NCI-H774 (cell line): ENCODE measurements around the gene MPZL2.

Experiments used
- DNase-seq: peaks from one replicate; lab custom pipeline; 2025; lab: John Stamatoyannopoulos, UW

The MPZL2 gene

DNA sequence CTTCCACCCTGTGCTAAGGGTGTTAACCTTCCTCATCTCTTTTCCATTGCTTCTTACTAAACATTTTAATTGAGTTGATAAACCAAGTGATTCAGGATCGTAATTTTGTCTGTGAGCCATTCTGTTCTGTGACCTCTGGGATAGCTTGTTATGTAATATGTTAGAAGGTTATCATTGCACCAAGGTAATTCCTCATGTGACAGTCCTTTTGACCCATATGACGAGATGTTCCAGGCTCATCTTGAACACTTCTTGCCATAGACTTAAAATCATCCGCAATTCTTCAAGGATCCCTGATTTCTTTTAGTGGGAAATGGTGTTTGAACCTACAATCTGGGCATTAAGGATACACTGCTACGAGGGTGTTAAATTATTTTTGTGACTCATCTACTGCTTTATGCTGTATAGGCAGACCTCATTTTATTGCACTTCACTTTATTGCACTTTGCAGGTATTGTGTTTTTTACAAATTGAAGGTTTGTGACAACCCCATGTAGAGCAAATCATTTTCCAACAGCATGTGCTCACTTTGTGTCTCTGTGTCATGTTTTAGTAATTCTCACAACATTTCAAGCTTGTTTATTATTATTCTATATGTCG is 19.0 kb upstream of the MPZL2 start:
- DNase-seq: no peak

GRCh38 chr11:118282606-118283005 is 18.5 kb upstream of the MPZL2 start:
- no peak for DNase-seq

GRCh38 chr11:118281284-118281683 is 17.2 kb upstream of the MPZL2 start:
- no peak for DNase-seq

DNA sequence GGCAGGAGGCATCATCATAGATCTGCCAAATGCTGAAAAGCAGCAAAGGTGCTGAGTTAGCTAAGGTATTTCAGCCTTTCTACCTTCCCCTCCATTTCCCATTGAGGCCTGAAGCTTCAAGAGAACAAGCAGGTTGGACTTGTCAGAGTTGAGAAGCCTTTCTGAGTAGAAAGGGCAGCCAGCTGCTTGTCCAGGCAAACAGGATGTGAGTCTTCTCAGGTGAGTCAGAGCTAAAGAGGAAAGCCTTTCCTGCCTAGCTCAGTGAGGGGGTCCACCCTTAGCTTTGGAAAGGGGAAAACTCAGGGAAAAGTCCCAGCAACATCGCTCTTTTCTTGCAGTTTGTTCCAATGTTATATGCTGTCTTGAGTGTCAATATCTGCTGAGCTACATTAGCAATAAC is 13.2 kb upstream of the MPZL2 start:
- DNase-seq: no peak

DNA sequence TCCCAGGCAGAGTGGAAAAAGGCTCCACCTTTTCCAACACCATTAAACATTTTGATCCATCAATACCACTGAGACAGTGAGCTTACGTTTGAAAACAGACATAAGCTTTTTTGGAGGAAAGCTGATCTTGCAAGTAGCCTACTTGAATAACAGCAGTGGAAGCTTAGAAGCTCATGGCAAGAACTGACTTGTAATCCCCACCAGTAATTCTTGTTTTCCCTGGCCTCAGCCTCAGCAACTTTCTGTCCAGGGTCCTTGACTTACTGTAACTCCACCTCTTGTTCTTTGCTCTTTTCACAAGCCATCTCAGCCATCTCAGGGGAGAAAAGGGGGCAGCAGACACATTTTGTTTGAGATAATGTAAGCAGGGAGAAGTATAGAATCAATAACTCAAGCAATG is 12.3 kb upstream of the MPZL2 start:
- DNase-seq: no peak

GRCh38 chr11:118275176-118275575 is 11.1 kb upstream of the MPZL2 start:
- no peak for DNase-seq

GRCh38 chr11:118274186-118274585 is 10.1 kb upstream of the MPZL2 start:
- DNase-seq: no peak

DNA sequence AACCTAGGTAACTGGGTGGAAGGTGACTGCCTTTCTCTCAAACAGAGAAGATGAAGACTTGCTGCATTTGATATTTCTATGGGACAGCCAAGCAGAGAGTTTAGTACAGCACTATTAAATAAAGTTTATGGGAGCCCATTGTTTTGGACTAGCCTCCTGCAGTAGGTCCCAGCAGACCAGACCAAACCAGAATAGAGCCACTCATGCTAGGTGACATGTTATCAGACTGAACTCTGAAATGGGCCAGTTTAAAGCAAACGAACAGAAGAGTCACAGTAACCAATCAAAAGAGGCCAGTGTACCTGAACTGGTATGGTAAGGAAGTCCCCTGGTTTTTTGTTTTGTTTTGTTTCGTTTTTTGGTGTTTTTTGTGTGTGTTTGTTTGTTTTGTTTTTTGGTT is 7.9 kb upstream of the MPZL2 start:
- no peak for DNase-seq

GRCh38 chr11:118267486-118267885 is 3.4 kb upstream of the MPZL2 start:
- DNase-seq: no peak

- DNase-seq: no peak
Measured at GRCh38 chr11:118265954-118266353, 1.9 kb upstream of the MPZL2 start.

GRCh38 chr11:118264569-118265465 is 720 bp upstream of the MPZL2 start:
- DNase-seq: no peak

- DNase-seq: no peak
Measured at GRCh38 chr11:118263112-118263511, 985 bp downstream of the MPZL2 start.

- no peak for DNase-seq
Measured at GRCh38 chr11:118260353-118260752, 3.7 kb downstream of the MPZL2 start.

DNA sequence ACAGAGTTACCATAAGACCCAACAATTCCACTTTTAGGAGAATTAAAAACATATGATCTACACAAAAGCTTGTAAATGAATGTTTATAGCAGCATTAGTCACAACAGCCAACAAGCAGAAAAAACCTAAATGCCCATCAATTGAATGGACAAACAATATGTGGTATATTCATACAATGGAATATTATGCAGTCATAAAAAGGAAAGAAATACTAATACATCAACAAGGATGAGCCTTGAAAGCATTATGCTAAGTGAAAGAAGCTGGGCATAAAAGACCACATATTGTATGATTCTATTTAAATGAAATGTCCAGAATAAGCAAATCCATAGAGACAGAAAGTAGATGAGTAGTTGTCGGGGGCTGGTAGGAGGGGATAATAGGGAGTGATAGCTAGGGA is 5.0 kb downstream of the MPZL2 start:
- DNase-seq: no peak

GRCh38 chr11:118258410-118258809 is 5.7 kb downstream of the MPZL2 start:
- no peak for DNase-seq

- no peak for DNase-seq
Measured at GRCh38 chr11:118252688-118253087, 11.4 kb downstream of the MPZL2 start.

DNA sequence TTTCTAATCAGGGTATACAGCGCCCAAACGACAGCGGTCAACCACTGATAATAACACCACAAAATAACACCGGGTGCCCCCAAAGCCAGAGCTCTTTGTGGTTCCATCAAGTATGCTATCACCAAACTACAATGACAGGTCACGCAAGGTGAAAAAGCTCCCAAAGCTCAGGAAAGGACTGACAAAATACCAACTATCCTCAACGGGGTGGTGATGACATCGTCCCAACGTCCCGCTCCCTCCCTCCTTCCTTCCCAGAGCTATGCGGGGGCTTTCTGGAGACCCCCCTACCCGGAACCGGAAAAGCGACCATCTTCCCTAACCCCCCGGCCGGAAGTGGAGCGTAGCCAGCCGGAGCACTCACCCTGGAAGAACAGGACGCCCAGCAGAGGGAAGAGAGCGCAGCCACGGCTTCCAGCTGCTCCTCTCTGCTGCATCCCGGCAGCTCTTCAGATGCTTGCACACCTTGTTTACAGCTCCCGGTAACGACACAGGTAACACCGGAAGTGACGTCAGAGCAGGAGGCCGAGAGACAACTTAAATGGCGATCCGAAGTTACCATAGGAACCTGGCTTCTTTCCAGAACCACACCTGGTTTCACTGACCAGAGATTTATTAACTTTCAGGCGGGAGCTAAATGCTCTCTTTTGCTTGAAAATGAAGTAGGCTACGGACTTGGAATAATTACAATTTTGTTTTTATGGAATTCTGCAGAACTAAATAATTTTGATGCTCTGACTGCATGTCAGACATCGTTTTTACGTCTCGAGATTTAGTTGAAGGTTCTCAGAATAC is 12.0 kb downstream of the MPZL2 start, which contains the start of gene MPZL3:
TSS of gene MPZL3 (minus strand) at position 508 of the 795 bp plus-strand sequence. CDS start at position 437, 71 bp downstream.
- DNase-seq: peak; percentile 96

DNA sequence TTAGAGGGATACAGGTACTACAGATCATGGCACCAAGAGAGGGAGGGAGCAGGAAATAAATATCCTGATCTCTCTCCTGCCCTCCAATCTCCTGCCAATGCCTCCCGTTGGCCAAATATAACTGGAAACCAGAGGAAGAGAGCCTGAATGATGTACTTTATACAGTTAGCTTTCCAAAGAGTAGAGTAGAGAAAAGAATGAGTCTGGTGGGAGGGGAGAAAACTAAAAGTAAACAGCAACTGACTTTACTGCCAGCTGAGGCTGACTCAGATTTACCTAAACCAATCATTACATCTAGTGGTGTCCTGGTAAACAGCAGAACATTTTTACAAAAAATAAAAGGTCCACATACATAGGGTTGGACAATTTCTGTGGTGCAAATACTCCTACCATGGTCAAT is 17.1 kb downstream of the MPZL2 start:
- DNase-seq: no peak

DNA sequence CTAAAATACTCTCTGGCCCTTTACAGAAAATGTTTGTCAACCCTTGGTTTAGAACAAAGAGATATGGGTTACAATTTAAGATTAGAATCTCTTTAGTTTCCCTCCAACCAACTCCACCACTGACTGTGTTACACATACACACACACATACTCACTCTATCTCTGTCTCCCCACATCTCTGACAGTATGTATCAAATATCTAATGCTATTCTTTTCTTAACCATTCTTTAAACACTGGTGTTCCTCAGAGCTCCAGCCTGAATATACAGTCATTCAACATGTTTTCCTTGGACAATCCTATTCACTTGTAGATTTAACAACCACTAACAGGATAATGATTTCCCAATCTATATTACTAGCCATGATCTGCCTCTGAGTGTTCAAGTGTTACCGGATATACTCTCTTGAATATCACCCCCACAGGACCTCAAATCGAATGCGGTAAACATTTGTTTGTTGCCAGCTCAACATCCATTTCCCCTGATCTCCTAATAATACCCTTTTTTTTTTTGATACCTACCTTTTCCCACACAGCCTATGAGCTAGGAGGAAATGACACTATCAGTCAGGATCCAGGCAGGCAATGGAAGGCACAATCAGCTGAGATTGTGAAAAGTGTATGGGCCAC is 18.0 kb downstream of the MPZL2 start:
- no peak for DNase-seq

DNA sequence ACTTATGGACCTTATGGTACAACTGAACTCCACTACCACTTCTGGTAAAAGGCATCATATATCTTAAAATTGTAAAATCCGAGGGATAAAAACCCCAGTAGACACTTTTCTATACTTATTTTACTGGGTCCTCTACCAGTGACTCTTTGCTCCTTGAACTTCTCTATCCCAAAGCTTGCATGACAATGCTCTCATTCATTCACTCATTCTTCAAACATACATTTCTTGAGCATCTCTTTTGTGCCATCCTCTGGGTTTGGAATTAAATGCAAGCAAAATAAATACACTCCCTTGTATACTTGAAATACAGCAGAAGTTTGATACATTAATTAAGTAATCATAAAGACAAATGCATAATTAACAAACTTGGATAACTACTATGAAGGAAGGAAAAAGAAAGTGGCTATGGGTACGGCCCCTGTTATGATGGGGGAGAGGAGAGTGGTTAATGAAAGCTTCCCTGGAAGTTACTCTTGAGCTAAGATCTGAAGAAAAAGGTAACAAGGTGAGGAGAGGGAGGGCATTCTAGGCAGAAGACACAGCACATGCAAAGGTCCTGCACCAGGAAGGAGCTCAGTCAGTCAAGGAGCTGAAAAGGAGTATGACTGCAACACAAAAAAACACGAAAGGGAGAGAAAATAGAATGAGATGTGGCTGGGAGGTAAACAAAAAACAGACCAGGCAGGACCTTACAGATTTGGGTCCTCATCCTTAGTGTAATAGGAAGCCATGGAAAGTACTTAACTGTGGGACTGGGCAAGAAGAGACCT is 19.9 kb downstream of the MPZL2 start:
- DNase-seq: no peak

DNA sequence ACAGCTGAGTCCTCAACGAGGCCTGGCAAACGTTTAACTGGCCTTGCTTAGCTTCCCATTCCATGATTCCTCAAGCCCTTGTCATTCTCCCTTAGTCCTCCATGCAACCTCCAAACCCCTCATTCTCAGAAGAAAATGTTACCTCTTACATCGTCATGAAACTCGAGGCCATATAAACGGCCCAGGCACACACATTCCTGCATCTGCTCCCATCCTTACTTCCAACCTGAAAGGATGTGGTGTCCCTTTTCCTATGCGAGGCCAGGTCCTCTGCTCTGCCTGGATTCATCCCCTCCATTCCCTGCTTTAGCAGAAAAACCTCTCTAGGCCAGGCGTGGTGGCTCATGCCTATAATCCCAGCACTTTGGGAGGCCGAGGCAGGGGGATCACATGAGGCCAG is 20.9 kb downstream of the MPZL2 start:
- no peak for DNase-seq

- no peak for DNase-seq
Measured at GRCh38 chr11:118241764-118242098, 22.4 kb downstream of the MPZL2 start.
